Mucosa of gallbladder (tissue), 1 donor: ENCODE results near the gene PHACTR3. TPM values are rescaled to one million over a fixed set of nuclear protein-coding genes. Genes with fewer than 3 reads are reported as not detected.

ENCODE experiments used
- DNase-seq: peaks from one replicate; pipeline ENCODE4 v3.0.0-alpha.2; 2020; ENCODE audit warnings: low spot score
- total RNA-seq: library from RNA; stranded (reverse); gene quantifications from one replicate; pipeline ENCODE4 v1.2.1, GENCODE V29; 2021
- donor health status: DM: no; HTN: no; CAD: no.

Gene PHACTR3
- total RNA-seq, 1 donor from 2014 or later, result 6.9 TPM

DNA sequence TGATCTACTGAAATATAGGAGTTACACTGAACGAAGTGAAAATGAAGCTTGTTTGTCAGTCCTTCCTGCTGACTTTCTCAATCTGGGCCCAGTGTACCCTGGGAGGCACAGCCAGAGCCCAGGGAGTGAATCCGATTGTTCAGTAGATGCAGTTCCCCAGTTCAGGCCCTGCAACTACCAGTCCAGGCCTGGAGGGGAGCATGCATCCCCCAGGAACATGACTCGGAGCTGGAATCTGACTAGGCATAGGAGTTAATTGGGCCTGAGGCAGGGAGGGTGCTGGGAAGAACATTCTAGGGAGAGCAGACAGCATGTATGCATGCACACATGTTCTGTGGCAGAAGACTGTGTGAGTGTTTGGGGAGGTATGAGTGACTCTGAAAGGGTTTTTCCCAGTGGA is 42.1 kb downstream of the PHACTR3 start:
- no peak for DNase-seq

DNA sequence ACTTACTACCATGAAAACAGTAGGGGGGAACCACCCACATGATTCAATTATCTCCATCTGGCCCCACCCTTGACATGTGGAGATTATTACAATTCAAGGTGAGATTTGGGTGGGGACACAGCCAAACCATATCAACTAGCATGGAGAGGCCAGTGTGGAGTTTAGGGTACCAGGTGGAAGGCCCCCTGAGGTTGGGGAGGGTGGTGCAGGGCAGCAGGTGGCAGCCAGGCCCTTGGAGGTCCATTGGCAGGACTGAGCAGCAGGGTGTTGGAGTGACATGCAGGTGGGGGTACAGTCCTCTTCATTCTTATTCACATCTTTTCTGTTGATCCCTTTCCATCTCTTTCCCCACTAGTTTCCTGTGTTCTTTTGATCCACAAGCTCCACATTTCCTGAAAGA is 42.9 kb downstream of the PHACTR3 start:
- no peak for DNase-seq

- no peak for DNase-seq
Observed at GRCh38 chr20:59648466-59649070, 44.2 kb downstream of the PHACTR3 start.

DNA sequence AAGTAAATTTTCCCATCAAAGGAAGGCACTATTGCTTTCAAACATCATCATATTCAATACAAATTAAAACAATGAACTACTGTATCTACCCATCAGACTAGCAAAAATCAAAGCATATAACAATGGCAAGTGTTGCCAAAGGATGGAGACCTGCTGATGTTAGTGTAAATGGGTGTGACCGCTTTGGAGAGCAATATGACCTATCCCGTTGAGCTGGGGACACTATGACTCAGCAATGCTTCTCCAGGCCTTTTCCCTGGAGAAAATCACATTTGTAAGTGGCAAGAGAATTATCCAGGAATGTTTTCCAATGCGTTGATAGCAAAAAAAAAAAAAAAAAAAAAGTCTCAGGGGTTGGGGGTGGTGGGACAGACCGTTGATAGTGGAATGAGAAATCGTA is 46.1 kb downstream of the PHACTR3 start:
- DNase-seq, result peak; percentile 67

GRCh38 chr20:59652381-59652780 is 48.0 kb downstream of the PHACTR3 start:
- DNase-seq, result no peak

DNA sequence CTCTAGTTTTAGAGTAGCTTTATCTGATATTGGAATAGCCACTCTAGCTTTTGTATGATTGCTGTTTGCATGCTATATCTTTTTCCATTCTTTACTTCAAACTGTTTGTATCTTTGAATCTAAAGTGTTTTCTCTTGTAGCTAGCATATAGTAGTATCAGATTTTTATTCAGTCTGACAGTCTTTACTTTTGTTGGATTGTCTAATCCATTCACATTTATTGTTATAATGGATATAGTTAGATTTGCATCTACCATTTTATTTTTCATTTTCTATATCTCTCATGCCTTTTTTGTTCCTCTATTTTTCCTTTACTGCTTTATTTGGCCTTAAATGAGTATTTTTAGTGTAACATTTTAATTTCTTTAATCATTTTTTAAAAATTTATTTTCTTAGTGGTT is 52.1 kb downstream of the PHACTR3 start:
- DNase-seq, result no peak

DNA sequence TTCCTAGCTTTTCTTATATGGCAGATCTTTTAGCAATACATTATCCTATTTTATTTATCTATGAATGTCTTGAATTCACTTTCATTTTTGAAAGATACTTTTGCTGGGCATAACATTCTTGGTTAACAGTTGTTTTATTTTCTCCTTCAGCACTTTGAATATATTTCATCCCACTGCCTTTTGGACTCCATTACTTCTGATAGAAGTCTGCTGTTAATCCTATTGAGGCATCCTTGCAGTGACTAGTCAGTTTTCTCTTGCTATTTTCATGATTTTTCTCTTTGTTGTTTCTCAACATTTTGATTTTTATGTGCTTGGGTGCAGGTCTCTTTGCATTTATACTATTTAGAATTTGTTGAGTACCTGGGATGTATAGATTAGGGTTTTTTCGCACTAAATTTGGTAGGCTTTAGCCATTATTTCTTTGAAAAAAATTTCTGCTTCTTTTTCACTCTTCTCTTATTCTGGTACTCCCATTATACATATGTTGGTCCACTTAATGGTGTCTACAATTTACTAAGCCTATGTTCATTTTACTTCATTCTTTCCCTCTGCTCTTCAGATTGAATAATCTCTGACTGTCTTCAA is 53.2 kb downstream of the PHACTR3 start:
- DNase-seq, result no peak

DNA sequence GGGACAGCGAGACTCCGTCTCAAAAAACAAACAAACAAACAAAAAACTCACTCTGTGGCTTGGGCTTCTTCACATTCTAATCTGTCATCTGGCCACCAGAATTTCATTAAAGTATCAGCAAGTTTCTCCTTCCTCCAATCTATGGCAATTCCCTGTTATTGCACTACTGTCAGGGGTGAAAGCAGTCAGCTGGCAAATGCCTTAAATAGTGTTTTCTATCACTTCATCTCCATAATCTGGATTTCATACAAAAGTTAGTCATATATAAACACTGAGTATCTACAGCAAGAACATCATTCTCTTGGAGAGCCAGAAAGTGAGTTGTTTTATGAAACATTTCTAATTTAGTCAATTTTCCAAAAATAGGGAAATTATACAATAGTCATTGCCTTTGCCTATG is 56.1 kb downstream of the PHACTR3 start:
- DNase-seq, result no peak

DNA sequence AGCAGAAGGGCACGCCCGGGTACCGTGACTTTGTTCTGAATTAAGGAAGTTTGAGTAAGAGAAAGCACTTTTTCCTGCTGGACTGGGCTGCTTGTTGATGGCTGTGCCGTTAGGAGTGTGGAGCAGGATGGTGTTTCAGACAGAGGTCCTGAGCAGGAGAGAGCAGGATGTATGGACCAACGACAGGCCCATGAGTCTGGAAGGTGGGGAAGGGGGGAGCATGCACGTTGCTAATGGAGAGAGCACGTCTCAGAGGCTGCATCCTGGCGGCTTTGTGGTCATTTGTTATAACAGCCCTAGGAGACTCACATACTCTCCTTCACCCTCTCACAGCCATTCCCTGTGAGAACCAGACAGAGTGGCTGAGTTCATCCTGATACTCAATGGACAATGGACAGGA is 56.8 kb downstream of the PHACTR3 start:
- DNase-seq, result no peak

GRCh38 chr20:59661621-59662020 is 57.3 kb downstream of the PHACTR3 start:
- no peak for DNase-seq

DNA sequence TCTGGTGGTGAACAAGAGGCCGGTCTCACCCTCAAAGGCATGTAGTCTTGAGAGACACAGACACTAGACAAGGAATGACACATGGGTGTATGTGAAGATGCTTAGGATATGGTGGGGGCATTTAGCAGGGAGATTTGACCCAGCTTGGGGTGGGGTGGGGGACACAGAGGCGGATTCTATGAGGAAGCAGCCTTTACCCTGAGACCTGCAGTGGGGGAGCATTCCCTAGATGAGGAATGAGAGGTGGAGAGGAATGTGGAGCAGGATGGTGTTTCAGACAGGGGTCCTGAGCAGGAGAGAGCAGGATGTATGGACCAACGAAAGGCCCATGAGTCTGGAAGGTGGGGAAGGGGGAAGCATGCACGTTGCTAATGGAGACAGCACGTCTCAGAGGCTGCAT is 57.8 kb downstream of the PHACTR3 start:
- no peak for DNase-seq

DNA sequence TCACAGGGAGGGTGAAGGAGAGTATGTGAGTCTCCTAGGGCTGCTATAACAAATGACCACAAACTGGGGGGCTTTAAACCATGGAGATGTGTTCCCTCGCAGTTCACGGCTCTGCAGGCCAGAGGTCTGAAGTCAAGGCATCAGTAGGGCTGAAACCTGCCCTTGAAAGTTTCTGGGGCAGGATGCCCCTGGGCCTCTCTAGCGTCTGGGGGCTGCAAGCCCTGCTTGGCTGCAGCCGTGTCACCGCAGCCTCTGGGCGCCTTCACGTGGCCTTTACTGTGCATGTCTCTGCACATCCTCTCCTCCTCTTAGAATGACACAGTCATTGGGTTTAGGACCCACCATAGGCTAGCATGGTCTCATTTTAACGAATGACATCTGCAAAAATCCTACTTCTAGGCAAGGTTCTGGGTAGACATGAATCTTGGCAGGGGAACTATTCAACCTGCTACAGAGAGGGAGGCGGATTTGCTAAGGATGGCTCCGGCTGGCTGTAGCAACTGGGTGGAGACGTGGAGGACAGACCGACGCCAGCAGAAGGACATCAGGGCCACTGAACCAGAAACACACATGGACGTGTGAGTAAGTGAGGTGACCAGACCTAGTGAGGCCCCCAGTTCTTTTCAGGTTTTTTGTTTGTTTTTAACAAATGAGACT is 58.6 kb downstream of the PHACTR3 start:
- no peak for DNase-seq

- DNase-seq, result no peak
Observed at GRCh38 chr20:59663513-59664060, 59.2 kb downstream of the PHACTR3 start.

- peak; percentile 31 for DNase-seq
Observed at GRCh38 chr20:59664421-59664941, 60.1 kb downstream of the PHACTR3 start.

GRCh38 chr20:59665656-59666555 is 61.6 kb downstream of the PHACTR3 start:
- no peak for DNase-seq

GRCh38 chr20:59666586-59666985 is 62.2 kb downstream of the PHACTR3 start:
- DNase-seq, result no peak

DNA sequence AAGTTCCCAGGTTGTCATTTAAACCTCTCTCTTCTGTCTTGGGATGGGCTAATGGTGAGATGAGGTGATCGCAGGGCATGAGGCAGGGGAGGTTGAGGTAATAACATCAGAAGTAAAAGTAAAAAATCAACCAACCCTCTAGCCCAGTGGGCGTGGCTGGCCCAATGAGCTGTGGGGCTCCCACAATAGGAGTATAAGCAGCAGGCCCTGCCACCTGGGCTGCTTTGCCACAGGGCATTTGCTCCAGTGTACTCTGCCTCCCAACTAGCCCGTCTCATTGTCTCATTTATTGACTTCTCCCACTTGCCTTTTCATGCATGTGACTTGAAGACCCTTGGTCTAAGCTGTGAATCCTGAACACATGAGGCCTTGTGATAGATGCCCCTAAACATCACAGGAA is 62.8 kb downstream of the PHACTR3 start:
- no peak for DNase-seq

GRCh38 chr20:59667981-59668515 is 63.7 kb downstream of the PHACTR3 start:
- DNase-seq, result no peak

GRCh38 chr20:59668926-59669850 is 64.8 kb downstream of the PHACTR3 start:
- no peak for DNase-seq

- no peak for DNase-seq
Observed at GRCh38 chr20:59670786-59671492, 66.6 kb downstream of the PHACTR3 start.
